Stimulated activated CD8-positive, alpha-beta memory T cell treated with anti-CD3 and anti-CD28 coated beads, Interleukin-4, amount 100 ng/mL, for 1 hour (primary cell): ENCODE results near the gene CALD1.

Experiments
- DNase-seq, 2 donors: peaks; one replicate each; pipeline ENCODE4 v3.0.0-alpha.2; 2020; ENCODE audit warnings: low read depth in 2 of 2, low spot score in 1 of 2

CALD1 gene

GRCh38 chr7:134995239-134996096 lies 216.0 kb downstream of the CALD1 start:
- DNase-seq, result no peak

- no peak for DNase-seq
Observed at GRCh38 chr7:134996097-134996550, 216.7 kb downstream of the CALD1 start.

- no peak for DNase-seq
Observed at GRCh38 chr7:134997214-134997885, 217.9 kb downstream of the CALD1 start.

- no peak for DNase-seq
Observed at GRCh38 chr7:134999136-134999535, 219.7 kb downstream of the CALD1 start.

GRCh38 chr7:135001390-135002165 lies 222.1 kb downstream of the CALD1 start:
- DNase-seq, result no peak

GRCh38 chr7:135012229-135012628 lies 232.8 kb downstream of the CALD1 start:
- DNase-seq, result no peak
